Sigmoid colon (tissue), 4 donors: ENCODE results near the gene CFL2.

Experiments used
- EP300 ChIP-seq, 4 donors: sonication (generic); formaldehyde crosslinking; IDR thresholded peaks; one replicate each; pipeline ENCODE4 v1.6.1; 2017; ENCODE audit warnings: antibody characterized with exemption in 4 of 4
- POLR2A ChIP-seq, 2 donors: fragments of 450-650 bp; IDR thresholded peaks; one replicate each; pipeline ENCODE4 v1.6.1; 2016; ENCODE audit warnings: antibody characterized with exemption in 2 of 2, mild to moderate bottlenecking in 2 of 2, moderate library complexity in 2 of 2
- TF ChIP-seq, protein P1 (sequence below), 4 experiments: fragments of 450-650 bp in 3 of 4; fragments of 200-600 bp in 1 of 4; IDR thresholded peaks; one replicate each; pipeline ENCODE4 v1.5.1; 2016 to 2019; ENCODE audit warnings: antibody characterized with exemption in 4 of 4, mild to moderate bottlenecking in 3 of 4, moderate library complexity in 2 of 4

DNA sequence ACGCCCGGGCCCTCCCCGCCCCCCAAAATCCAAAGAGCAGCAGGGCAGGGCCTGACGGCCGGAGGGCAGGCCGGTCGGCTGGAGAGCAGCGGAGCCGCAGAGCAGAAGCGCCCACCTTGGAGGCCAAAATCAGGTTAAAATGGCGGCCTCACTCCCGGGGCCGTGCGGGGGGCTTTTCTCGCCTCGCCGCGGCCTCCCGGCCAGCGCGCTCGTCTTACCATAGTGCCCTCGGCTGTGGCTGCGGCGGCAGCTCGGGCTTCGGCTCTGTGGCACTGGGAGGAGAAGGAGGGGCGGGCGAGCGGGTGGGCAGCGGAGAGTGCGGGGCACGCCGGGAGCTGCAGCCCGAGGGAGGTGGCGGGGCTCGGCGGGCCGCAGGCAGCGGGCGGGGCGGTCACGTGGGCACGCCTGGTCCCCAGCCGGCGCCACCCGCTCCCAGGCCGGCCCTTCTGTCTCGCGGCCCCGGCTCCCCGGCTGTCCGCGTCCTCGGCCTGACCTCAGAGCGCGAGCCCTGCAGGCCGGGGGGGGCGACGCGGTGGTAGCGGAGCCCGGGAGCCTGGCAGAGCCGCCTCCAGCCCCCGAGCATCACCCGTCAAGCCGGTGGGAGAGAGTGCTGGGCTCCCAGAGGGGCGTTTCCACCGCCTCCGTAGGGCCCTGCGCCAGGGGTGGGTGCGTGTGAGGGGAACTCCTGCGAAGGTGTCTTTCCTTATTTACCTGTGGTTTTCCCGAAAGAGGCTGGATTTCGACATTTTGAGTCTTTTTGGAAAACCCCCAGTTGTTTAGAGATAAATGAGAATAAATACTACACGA, at the start of gene CFL2:
- TF ChIP-seq, protein P1, sequence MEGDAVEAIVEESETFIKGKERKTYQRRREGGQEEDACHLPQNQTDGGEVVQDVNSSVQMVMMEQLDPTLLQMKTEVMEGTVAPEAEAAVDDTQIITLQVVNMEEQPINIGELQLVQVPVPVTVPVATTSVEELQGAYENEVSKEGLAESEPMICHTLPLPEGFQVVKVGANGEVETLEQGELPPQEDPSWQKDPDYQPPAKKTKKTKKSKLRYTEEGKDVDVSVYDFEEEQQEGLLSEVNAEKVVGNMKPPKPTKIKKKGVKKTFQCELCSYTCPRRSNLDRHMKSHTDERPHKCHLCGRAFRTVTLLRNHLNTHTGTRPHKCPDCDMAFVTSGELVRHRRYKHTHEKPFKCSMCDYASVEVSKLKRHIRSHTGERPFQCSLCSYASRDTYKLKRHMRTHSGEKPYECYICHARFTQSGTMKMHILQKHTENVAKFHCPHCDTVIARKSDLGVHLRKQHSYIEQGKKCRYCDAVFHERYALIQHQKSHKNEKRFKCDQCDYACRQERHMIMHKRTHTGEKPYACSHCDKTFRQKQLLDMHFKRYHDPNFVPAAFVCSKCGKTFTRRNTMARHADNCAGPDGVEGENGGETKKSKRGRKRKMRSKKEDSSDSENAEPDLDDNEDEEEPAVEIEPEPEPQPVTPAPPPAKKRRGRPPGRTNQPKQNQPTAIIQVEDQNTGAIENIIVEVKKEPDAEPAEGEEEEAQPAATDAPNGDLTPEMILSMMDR (IDR thresholded peaks at IDR 0.05) = no peak
- peak in 1 of 4 donors; percentile 1 for TF ChIP-seq EP300 (IDR thresholded peaks at IDR 0.05)
- TF ChIP-seq POLR2A (IDR thresholded peaks at IDR 0.05) = peak; percentile 67 to 87
